GM18499 (cell line): Measurements from ENCODE around the gene ZC3H12C.

Source experiments
- ATAC-seq: cut with Tn5 transposase; IDR thresholded peaks from one replicate; pipeline ENCODE4 v1.9.1; 2021; ENCODE audit warnings: moderate number of reproducible peaks; ENCODE audit not compliant: insufficient read depth, unreplicated experiment

Gene ZC3H12C

GRCh38 chr11:110095554-110095953 is 2.4 kb downstream of the ZC3H12C start:
- ATAC-seq, result no peak

GRCh38 chr11:110096496-110096895 is 3.3 kb downstream of the ZC3H12C start:
- ATAC-seq, result no peak

- no peak for ATAC-seq
These were observed 4.3 kb downstream of the ZC3H12C start for GRCh38 chr11:110097459-110098012.

- ATAC-seq, result peak; percentile 55
These were observed 5.5 kb downstream of the ZC3H12C start for GRCh38 chr11:110098645-110099044.

GRCh38 chr11:110100476-110101240 is 7.5 kb downstream of the ZC3H12C start:
- no peak for ATAC-seq

GRCh38 chr11:110106713-110107274 is 13.6 kb downstream of the ZC3H12C start:
- no peak for ATAC-seq

- no peak for ATAC-seq
These were observed 17.7 kb downstream of the ZC3H12C start for GRCh38 chr11:110110854-110111253.

GRCh38 chr11:110112457-110112856 is 19.3 kb downstream of the ZC3H12C start:
- ATAC-seq, result no peak

GRCh38 chr11:110113505-110113904 is 20.3 kb downstream of the ZC3H12C start:
- no peak for ATAC-seq

- ATAC-seq, result no peak
These were observed 20.8 kb downstream of the ZC3H12C start for GRCh38 chr11:110113973-110114372.

- ATAC-seq, result no peak
These were observed 26.1 kb downstream of the ZC3H12C start for GRCh38 chr11:110119317-110119716.

- no peak for ATAC-seq
These were observed 28.0 kb downstream of the ZC3H12C start for GRCh38 chr11:110121204-110121603.

- ATAC-seq, result no peak
These were observed 29.8 kb downstream of the ZC3H12C start for GRCh38 chr11:110123003-110123402.

- ATAC-seq, result no peak
These were observed 31.4 kb downstream of the ZC3H12C start for GRCh38 chr11:110124605-110125004.

- ATAC-seq, result no peak
These were observed 32.4 kb downstream of the ZC3H12C start for GRCh38 chr11:110125632-110126031.

- ATAC-seq, result no peak
These were observed 33.7 kb downstream of the ZC3H12C start for GRCh38 chr11:110126936-110127335.

GRCh38 chr11:110128161-110128560 is 35.0 kb downstream of the ZC3H12C start:
- no peak for ATAC-seq

GRCh38 chr11:110130642-110131238 is 37.5 kb downstream of the ZC3H12C start:
- no peak for ATAC-seq

GRCh38 chr11:110131386-110132123 is 38.4 kb downstream of the ZC3H12C start:
- ATAC-seq, result no peak

GRCh38 chr11:110133160-110133559 is 40.0 kb downstream of the ZC3H12C start:
- no peak for ATAC-seq

- ATAC-seq, result no peak
These were observed 40.9 kb downstream of the ZC3H12C start for GRCh38 chr11:110134110-110134509.
